Left colon (tissue), 2 donors: ENCODE data around the gene THADA. TPM values are rescaled to one million over a fixed set of nuclear protein-coding genes. Genes with fewer than 3 reads are reported as not detected.

Source experiments
- ATAC-seq: fragments of 200-7000 bp; cut with Tn5 transposase; one replicate; pipeline ENCODE4 v1.9.1; 2020; ENCODE audit warnings: mild to moderate bottlenecking, moderate library complexity
- DNase-seq, 2 donors: peaks; one replicate each; pipeline ENCODE4 v3.0.0-alpha.2; 2020
- intact Hi-C, 2 donors: fragments of 100-400 bp; cut with DNase I in 1 of 2; cut with micrococcal nuclease in 1 of 2; formaldehyde crosslinking; loops; one replicate each; pipeline versions ENCODE4 v1.11.2 to v1.14.0; 2022; cut with DNase I, micrococcal nuclease
- total RNA-seq, 2 donors: library from RNA; stranded (reverse); fragmentation: NEBNext Ultra II Directional; extraction: Animal tissue kit (Norgen Biotek cat#: 25700); gene quantifications; one replicate each; pipeline ENCODE4 v1.2.1, GENCODE V29; 2021
- donor health status: DM: no; HTN: no; CAD: no.
- donor health status: DM: yes; HTN: yes; CAD: no.

Gene THADA
- total RNA-seq, 2 donors from 2014 or later, result 18.7 to 20.3 TPM

GRCh38 chr2:43220760-43221123, 375.1 kb downstream of the THADA start:
- no peak for ATAC-seq
- intact Hi-C loops, result loop anchor here in 1 of 2 donors (10.0 kb wide), 3 partner anchors 56 to 196 kb away; no protein-coding TSS in a partner anchor
- DNase-seq, result no peak

- no peak for ATAC-seq
- intact Hi-C loops, result loop anchor here in 1 of 2 donors (10.0 kb wide), 3 partner anchors 55 to 195 kb away; no protein-coding TSS in a partner anchor
Measured at GRCh38 chr2:43220229-43220751, 375.5 kb downstream of the THADA start.

GRCh38 chr2:43219383-43220228, 376.2 kb downstream of the THADA start:
- intact Hi-C loops, result loop anchor here (10.0 kb wide), 3 partner anchors 55 to 195 kb away; no protein-coding TSS in a partner anchor
- ATAC-seq (peak; percentile 68), DNase-seq (peak; percentile 93 to 97)

More at GRCh38 chr2:43220229-43220751, 375.5 kb downstream of the THADA start:
- DNase-seq, result no peak

- intact Hi-C loops, result loop anchor here in 1 of 2 donors (10.0 kb wide), 1 partner anchor 84 kb away; no protein-coding TSS in a partner anchor
- ATAC-seq (peak; percentile 62), DNase-seq (peak; percentile 85 to 90)
Measured at GRCh38 chr2:43218702-43219382, 377.0 kb downstream of the THADA start.

GRCh38 chr2:43218155-43218701, 377.6 kb downstream of the THADA start:
- ATAC-seq (no peak), DNase-seq (no peak)
- intact Hi-C loops, result loop anchor here in 1 of 2 donors (10.0 kb wide), 1 partner anchor 83 kb away; no protein-coding TSS in a partner anchor

GRCh38 chr2:43217228-43218154, 378.3 kb downstream of the THADA start:
- DNase-seq (peak in 1 of 2 donors; percentile 46), ATAC-seq (no peak)
- intact Hi-C loops, result loop anchor here in 1 of 2 donors (10.0 kb wide), 1 partner anchor 83 kb away; no protein-coding TSS in a partner anchor

- DNase-seq, result no peak
- intact Hi-C loops, result loop anchor here in 1 of 2 donors (10.0 kb wide), 1 partner anchor 82 kb away; no protein-coding TSS in a partner anchor
- ATAC-seq, result no peak
Measured at GRCh38 chr2:43216629-43217028, 379.2 kb downstream of the THADA start.

GRCh38 chr2:43215673-43216255, 380.1 kb downstream of the THADA start:
- DNase-seq (no peak), ATAC-seq (no peak)
- intact Hi-C loops, result loop anchor here in 1 of 2 donors (10.0 kb wide), 1 partner anchor 81 kb away; no protein-coding TSS in a partner anchor

GRCh38 chr2:43214253-43214652, 381.6 kb downstream of the THADA start:
- no peak for DNase-seq
- intact Hi-C loops, result loop anchor here in 1 of 2 donors (10.0 kb wide), 1 partner anchor 79 kb away; no protein-coding TSS in a partner anchor
- no peak for ATAC-seq

GRCh38 chr2:43212931-43213330, 382.9 kb downstream of the THADA start:
- ATAC-seq, result no peak
- intact Hi-C loops, result loop anchor here in 1 of 2 donors (10.0 kb wide), 1 partner anchor 78 kb away; no protein-coding TSS in a partner anchor
- DNase-seq, result no peak

GRCh38 chr2:43212216-43212835, 383.5 kb downstream of the THADA start:
- DNase-seq (no peak), ATAC-seq (no peak)
- intact Hi-C loops, result loop anchor here in 1 of 2 donors (10.0 kb wide), 1 partner anchor 78 kb away; no protein-coding TSS in a partner anchor

- peak; percentile 77 for ATAC-seq
- DNase-seq, result peak; percentile 63 to 74
- intact Hi-C loops, result loop anchor here in 1 of 2 donors (10.0 kb wide), 1 partner anchor 76 kb away; no protein-coding TSS in a partner anchor
Measured at GRCh38 chr2:43210467-43211303, 385.2 kb downstream of the THADA start.

- intact Hi-C loops, result loop anchor here in 1 of 2 donors (10.0 kb wide), 1 partner anchor 75 kb away; no protein-coding TSS in a partner anchor
- ATAC-seq (peak; percentile 6), DNase-seq (no peak)
Measured at GRCh38 chr2:43210125-43210466, 385.7 kb downstream of the THADA start.

GRCh38 chr2:43209204-43209717, 386.6 kb downstream of the THADA start:
- peak; percentile 21 for ATAC-seq
- no peak for DNase-seq

GRCh38 chr2:43207553-43208300, 388.1 kb downstream of the THADA start:
- ATAC-seq (peak; percentile 73), DNase-seq (no peak)
- intact Hi-C loops, result no loop called here

More at GRCh38 chr2:43209204-43209717, 386.6 kb downstream of the THADA start:
- intact Hi-C loops, result no loop called here
